ENCODE data around the gene CCL18.
"Not testable (repeated sequence)": the region's sequence is repeated elsewhere in the genome, so short reads cannot be mapped to it uniquely, and the experiment has no call there.

The CCL18 gene

GRCh38 chr17:36104701-36105181, 40.7 kb downstream of the CCL18 start:
- DNase-seq: no peak

- DNase-seq: peak; percentile 74
Measured at GRCh38 chr17:36105781-36106492, 41.9 kb downstream of the CCL18 start.

- DNase-seq: no peak
Measured at GRCh38 chr17:36106493-36106835, 42.4 kb downstream of the CCL18 start.

DNA sequence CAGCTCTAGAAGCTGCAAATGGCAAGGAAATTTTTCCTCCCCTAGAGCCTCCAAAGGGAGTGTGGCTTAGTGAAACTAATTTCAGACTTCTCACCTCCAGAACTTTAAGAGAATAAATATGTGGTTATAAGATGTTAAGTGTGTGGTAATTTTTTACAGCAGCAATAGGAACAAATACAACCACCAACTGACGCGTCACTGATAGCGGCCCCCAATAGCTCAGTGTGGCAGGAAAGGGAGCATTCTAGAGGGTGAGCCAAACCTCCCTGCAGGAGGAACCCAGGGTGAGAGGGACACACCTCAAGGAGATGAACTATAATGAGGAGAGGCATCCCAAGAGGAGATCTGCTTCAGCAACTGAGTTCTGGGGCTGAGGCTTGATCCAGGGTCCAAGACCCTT, 43.6 kb downstream of the CCL18 start:
- no peak for DNase-seq

GRCh38 chr17:36108265-36108664, 44.2 kb downstream of the CCL18 start:
- DNase-seq: not testable (repeated sequence)

GRCh38 chr17:36111068-36111490, 47.0 kb downstream of the CCL18 start:
- no peak for DNase-seq

DNA sequence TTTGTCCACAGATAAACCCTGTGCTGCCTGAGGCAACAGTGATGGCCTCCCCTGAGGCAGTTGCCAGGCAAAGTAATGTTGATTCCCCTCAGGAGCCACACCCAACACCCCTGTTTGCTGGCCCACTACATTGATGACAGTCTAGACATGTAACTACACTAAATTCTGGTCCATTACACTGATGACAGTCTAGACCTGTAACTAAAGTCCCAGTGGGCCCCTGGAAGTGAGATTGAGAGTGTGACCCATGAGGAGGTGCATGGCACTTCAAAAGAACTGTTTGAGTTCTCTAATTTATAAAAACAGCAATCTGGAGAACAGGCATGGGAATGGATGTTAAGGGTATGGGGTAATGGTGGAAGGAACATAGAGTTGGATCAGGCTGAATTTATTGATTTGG, 48.5 kb downstream of the CCL18 start:
- DNase-seq: no peak

GRCh38 chr17:36113131-36113530, 49.1 kb downstream of the CCL18 start:
- DNase-seq: peak; percentile 38

DNA sequence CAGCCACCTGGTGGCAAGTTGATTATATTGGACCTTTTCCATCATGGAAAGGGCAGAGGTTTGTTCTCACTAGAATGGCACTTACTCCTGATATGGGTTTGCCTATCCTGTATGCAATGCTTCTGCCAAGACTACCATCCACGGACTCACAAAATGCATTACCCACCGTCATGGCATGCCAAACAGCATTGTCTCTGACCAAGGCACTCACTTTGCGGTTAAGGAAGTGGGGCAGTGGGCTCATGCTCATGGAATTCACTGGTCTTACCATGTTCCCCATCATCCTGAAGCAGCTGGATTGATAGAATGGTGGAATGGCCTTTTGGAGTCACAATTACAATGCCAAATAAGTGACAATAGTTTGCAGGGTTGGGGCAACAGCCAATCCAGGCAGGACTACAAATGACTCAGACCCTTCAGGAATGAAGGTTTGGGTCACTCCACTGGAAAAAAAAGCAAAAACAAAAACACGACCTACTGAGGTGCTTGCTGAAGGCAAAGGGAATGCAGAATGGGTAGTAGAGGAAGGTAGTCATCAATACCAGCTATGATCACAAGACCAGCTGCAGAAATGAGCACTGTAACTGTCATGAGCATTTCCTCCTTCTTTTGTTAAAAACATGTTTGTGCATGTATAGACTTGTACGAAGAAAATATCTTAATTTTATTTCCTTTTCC, 51.0 kb downstream of the CCL18 start:
- DNase-seq: not testable (repeated sequence)

GRCh38 chr17:36115649-36115977, 51.5 kb downstream of the CCL18 start:
- peak; percentile 84 for DNase-seq

DNA sequence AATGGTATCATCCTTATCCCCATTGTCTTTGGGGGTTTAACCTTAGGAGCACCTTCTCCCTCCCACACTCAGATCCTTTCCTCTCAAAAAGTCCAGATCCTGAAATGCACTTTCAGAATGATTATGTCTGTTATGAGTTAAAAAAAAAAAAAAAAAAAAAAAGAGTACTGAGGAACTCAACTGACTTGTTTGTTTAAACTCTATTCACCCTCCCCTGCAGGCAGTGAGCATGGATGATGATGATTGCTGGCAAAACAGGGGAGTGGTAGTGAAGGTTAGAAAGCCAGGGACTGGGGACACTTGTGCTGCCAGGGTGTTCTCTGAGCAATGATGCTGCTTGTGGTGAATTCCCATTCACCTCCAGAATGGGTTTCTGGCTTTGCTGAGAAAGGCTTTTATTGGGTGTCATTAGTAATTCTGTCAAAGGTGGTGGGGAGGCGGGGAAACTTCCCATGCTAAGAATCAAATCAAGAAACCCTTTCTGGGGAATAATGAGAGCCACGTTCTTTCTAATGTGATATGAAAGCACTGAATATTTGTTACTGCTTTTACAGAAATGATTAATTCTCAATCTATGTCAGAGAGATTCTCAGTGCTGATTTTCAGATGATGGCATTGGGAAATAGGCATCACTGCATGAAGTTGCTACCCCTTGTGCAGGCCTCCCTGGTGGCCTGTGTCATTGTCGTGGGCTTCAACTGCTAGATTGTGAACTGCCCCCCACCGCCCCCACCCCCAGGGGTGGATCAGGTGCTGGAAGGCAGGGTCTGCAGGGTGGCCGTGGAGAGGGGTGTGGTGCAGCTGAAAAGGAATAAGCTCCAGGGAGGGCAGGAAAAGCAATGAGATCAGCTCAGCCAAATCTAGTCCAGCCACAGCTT, 53.7 kb downstream of the CCL18 start:
- DNase-seq: peak; percentile 80

GRCh38 chr17:36118477-36119353, 54.6 kb downstream of the CCL18 start:
- DNase-seq: no peak

DNA sequence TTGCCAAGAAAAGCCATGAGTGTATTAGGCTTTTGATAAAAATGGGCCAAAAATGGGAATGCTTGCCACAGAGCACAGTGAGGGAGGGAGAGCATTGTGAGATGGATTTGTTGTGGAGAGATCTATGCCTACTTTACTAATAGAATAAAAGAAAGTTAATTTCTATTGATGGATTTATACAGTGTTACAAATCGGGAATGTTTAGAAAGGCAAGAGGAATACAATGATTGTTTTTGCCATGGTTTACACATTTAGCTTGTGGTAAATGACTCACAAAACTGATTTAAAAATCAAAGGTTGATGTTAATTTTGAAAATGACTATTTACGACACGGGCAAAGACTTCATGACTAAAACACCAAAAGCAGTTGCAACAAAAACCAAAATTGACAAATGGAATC, 56.1 kb downstream of the CCL18 start:
- no peak for DNase-seq

DNA sequence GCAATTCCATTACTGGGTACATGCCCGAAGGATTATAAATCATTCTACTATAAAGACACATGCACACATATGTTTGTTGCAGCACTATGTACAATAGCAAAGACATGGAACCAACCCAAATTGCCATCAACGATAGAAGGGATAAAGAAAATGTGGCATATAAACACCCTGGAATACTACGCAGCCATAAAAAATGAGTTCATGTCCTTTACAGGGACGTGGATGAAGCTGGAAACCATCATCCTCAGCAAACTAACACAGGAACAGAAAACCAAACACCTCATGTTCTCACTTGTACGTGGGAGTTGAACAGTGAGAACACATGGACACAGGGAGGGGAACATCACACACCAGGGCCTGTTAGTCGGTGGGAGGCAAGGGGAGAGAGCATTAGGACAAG, 57.0 kb downstream of the CCL18 start:
- DNase-seq: not testable (repeated sequence)
